Lower leg skin (tissue), 3 donors: ENCODE data around the gene NFASC.

Experiments
- POLR2A ChIP-seq, 2 donors: fragments of 450-650 bp; IDR thresholded peaks; one replicate each; pipeline ENCODE4 v1.6.1; 2016 to 2017; ENCODE audit warnings: antibody characterized with exemption in 2 of 2, mild to moderate bottlenecking in 1 of 2, moderate library complexity in 1 of 2
- TF ChIP-seq, protein P1 (sequence below), 3 donors: fragments of 450-650 bp; IDR thresholded peaks; one replicate each; pipeline ENCODE4 v1.5.1; 2016; ENCODE audit warnings: antibody characterized with exemption in 3 of 3, mild to moderate bottlenecking in 3 of 3, moderate library complexity in 2 of 3

DNA sequence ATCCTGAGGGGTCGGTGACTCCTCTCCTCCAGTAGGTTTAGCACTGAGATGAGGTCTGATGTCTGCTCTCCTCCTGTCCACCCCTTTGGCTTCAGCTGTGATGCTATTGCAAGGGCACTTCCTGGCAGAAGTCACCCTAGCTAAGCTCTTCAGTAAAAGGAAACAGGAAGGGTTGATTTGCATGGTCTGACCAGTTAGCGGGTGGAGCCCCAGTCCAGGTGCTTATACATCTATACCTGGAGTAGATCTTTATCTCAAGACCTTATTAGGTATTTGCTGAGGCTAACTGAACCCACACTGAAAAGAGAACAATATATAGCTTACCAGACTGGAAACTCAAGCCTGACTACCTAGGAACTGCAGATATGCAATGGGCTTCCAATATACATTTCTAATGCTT, 28.9 kb upstream of the NFASC start:
- TF ChIP-seq POLR2A (IDR thresholded peaks at IDR 0.05) = no peak
- TF ChIP-seq, protein P1, sequence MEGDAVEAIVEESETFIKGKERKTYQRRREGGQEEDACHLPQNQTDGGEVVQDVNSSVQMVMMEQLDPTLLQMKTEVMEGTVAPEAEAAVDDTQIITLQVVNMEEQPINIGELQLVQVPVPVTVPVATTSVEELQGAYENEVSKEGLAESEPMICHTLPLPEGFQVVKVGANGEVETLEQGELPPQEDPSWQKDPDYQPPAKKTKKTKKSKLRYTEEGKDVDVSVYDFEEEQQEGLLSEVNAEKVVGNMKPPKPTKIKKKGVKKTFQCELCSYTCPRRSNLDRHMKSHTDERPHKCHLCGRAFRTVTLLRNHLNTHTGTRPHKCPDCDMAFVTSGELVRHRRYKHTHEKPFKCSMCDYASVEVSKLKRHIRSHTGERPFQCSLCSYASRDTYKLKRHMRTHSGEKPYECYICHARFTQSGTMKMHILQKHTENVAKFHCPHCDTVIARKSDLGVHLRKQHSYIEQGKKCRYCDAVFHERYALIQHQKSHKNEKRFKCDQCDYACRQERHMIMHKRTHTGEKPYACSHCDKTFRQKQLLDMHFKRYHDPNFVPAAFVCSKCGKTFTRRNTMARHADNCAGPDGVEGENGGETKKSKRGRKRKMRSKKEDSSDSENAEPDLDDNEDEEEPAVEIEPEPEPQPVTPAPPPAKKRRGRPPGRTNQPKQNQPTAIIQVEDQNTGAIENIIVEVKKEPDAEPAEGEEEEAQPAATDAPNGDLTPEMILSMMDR (IDR thresholded peaks at IDR 0.05) = no peak
